Hematopoietic multipotent progenitor cell treated with erythropoietin and hydrocortisone succinate and interleukin-3 and kit ligand, for 17 days (in vitro differentiated cells): ENCODE results near the gene AIFM3.
"Not testable (repeated sequence)": the region's sequence is repeated elsewhere in the genome, so short reads cannot be mapped to it uniquely, and the experiment has no call there.

ENCODE experiments used
- DNase-seq: peaks from one replicate; pipeline ENCODE4 v3.0.0-alpha.2; 2015; ENCODE audit warnings: low spot score

AIFM3 gene

GRCh38 chr22:20992056-20992442 lies 25.0 kb downstream of the AIFM3 start:
- no peak for DNase-seq

- DNase-seq, result no peak
Observed at GRCh38 chr22:20992456-20993303, 25.6 kb downstream of the AIFM3 start.

- DNase-seq, result no peak
Observed at GRCh38 chr22:20993304-20994127, 26.5 kb downstream of the AIFM3 start.

- no peak for DNase-seq
Observed at GRCh38 chr22:20994128-20994901, 27.3 kb downstream of the AIFM3 start.

GRCh38 chr22:20994902-20995241 lies 27.8 kb downstream of the AIFM3 start:
- DNase-seq, result no peak

- DNase-seq, result no peak
Observed at GRCh38 chr22:20995329-20996030, 28.4 kb downstream of the AIFM3 start.

GRCh38 chr22:20996031-20996410 lies 29.0 kb downstream of the AIFM3 start:
- no peak for DNase-seq

GRCh38 chr22:20996598-20997535 lies 29.8 kb downstream of the AIFM3 start:
- no peak for DNase-seq

- DNase-seq, result no peak
Observed at GRCh38 chr22:20997536-20998257, 30.6 kb downstream of the AIFM3 start.

- no peak for DNase-seq
Observed at GRCh38 chr22:20998411-20999336, 31.6 kb downstream of the AIFM3 start.

GRCh38 chr22:20999350-21000206 lies 32.5 kb downstream of the AIFM3 start:
- DNase-seq, result no peak

- no peak for DNase-seq
Observed at GRCh38 chr22:21000207-21000986, 33.3 kb downstream of the AIFM3 start.

GRCh38 chr22:21000987-21001600 lies 34.0 kb downstream of the AIFM3 start:
- no peak for DNase-seq

- peak; percentile 85 for DNase-seq
Observed at GRCh38 chr22:21001601-21002325, 34.7 kb downstream of the AIFM3 start, which contains the start of gene THAP7. Gene THAP7, minus strand, starts transcription at chr22:21002118. Its CDS starts 207 bp downstream, at chr22:21001911.

GRCh38 chr22:21003782-21004181 lies 36.7 kb downstream of the AIFM3 start:
- DNase-seq, result no peak

GRCh38 chr22:21009208-21009607 lies 42.2 kb downstream of the AIFM3 start:
- not testable (repeated sequence) for DNase-seq
